C4-2B (cell line): Measurements from ENCODE around the gene TSSC4.

ENCODE experiments used
- CTCF ChIP-seq: fragments of 450-650 bp; conservative IDR thresholded peaks from 2 replicates; pipeline ENCODE4 v1.5.1; 2017; ENCODE audit warnings: mild to moderate bottlenecking
- ZFX ChIP-seq: fragments of 450-650 bp; IDR thresholded peaks from 2 replicates; pipeline ENCODE4 v1.6.1; 2017

- TF ChIP-seq CTCF (no peak), ZFX (no peak)
Observed at GRCh38 chr11:2390725-2391151, 9.8 kb upstream of the TSSC4 start.
